GM23338 (cell line): ENCODE measurements around the gene SMOC2. TPM values are rescaled to one million over a fixed set of nuclear protein-coding genes. Genes with fewer than 3 reads are reported as not detected.

ENCODE experiments used
- ATAC-seq: fragments of 200-7000 bp; cut with Tn5 transposase; 3 replicates; pipeline ENCODE4 v1.9.1; 2020
- DNase-seq: peaks from one replicate; pipeline ENCODE4 v3.0.0-alpha.2; 2015; ENCODE audit warnings: low spot score
- H2AFZ ChIP-seq: fragments of 200-600 bp; sonication (generic); 2 replicates; pipeline ENCODE4 v1.8.0; 2016; ENCODE audit warnings: antibody characterized with exemption, mild to moderate bottlenecking, moderate library complexity
- H3F3A ChIP-seq: fragments of 200-600 bp; sonication (generic); replicated peaks from 2 replicates; pipeline ENCODE4 v1.8.0; 2017; ENCODE audit warnings: antibody characterized with exemption, mixed run types, low read depth
- H3K27ac ChIP-seq: fragments of 200-600 bp; sonication (generic); 2 replicates; pipeline ENCODE4 v1.6.1; 2016; ENCODE audit warnings: low read depth
- H3K27me3 ChIP-seq: fragments of 200-600 bp; sonication (generic); 2 replicates; pipeline ENCODE4 v1.8.0; 2016; ENCODE audit warnings: mild to moderate bottlenecking, mixed run types, moderate library complexity; ENCODE audit not compliant: insufficient read depth
- H3K36me3 ChIP-seq: fragments of 200-600 bp; sonication (generic); 2 replicates; pipeline ENCODE4 v1.8.0; 2016; ENCODE audit warnings: mild to moderate bottlenecking; ENCODE audit not compliant: insufficient read depth
- H3K4me1 ChIP-seq: fragments of 200-600 bp; sonication (generic); 2 replicates; pipeline ENCODE4 v1.8.0; 2016; ENCODE audit warnings: mild to moderate bottlenecking, moderate library complexity; ENCODE audit not compliant: insufficient read depth
- H3K4me2 ChIP-seq: fragments of 200-600 bp; sonication (generic); 2 replicates; pipeline ENCODE4 v1.7.1; 2017; ENCODE audit warnings: mixed run types
- H3K4me3 ChIP-seq: fragments of 200-600 bp; sonication (generic); 2 replicates; pipeline ENCODE4 v1.6.1; 2016; ENCODE audit warnings: mixed run types
- H3K79me2 ChIP-seq: fragments of 200-600 bp; sonication (generic); replicated peaks from 2 replicates; pipeline ENCODE4 v1.8.0; 2017; ENCODE audit warnings: mild to moderate bottlenecking; ENCODE audit not compliant: insufficient read depth
- H3K9me2 ChIP-seq: fragments of 200-600 bp; sonication (generic); 2 replicates; pipeline ENCODE4 v1.8.0; 2017; ENCODE audit not compliant: insufficient read depth
- H4K20me1 ChIP-seq: fragments of 200-600 bp; sonication (generic); replicated peaks from 2 replicates; pipeline ENCODE4 v1.8.0; 2017; ENCODE audit warnings: mild to moderate bottlenecking; ENCODE audit not compliant: insufficient read depth
- H3K27ac Mint-ChIP-seq: 2 replicates; pipeline ENCODE4 v1.8.0; 2020; ENCODE audit warnings: inconsistent platforms, mild to moderate bottlenecking, moderate library complexity, mixed read lengths
- H3K27me3 Mint-ChIP-seq: 3 replicates; pipeline ENCODE4 v1.8.0; 2022; ENCODE audit warnings: low read depth, mild to moderate bottlenecking, moderate library complexity, mixed read lengths, inconsistent platforms; ENCODE audit not compliant: insufficient read depth, poor library complexity
- H3K36me3 Mint-ChIP-seq: 3 replicates; pipeline ENCODE4 v1.8.0; 2021; ENCODE audit warnings: low read depth, mild to moderate bottlenecking, inconsistent platforms, moderate library complexity, mixed read lengths
- H3K4me1 Mint-ChIP-seq: 3 replicates; pipeline ENCODE4 v1.8.0; 2020; ENCODE audit warnings: mild to moderate bottlenecking, inconsistent platforms, mixed read lengths
- H3K4me3 Mint-ChIP-seq: 3 replicates; pipeline ENCODE4 v1.8.0; 2021; ENCODE audit warnings: moderate library complexity, mild to moderate bottlenecking, inconsistent platforms, mixed read lengths
- H3K9me3 Mint-ChIP-seq: 3 replicates; pipeline ENCODE4 v1.8.0; 2020; ENCODE audit warnings: moderate library complexity, mild to moderate bottlenecking, inconsistent platforms, mixed read lengths
- CREB1 ChIP-seq: fragments of 250-450 bp; sonication (Bioruptor Pico); IDR thresholded peaks from 2 replicates; pipeline ENCODE4 v1.5.0; 2020; ENCODE audit warnings: low read depth, mild to moderate bottlenecking, moderate library complexity
- EZH2 ChIP-seq: fragments of 200-600 bp; sonication (generic); IDR thresholded peaks from one replicate; pipeline ENCODE4 v1.8.0; 2017; ENCODE audit warnings: antibody characterized with exemption, mild to moderate bottlenecking, low read depth; ENCODE audit not compliant: unreplicated experiment
- EZH2phosphoT487 ChIP-seq: fragments of 200-600 bp; sonication (generic); IDR thresholded peaks from one replicate; pipeline ENCODE4 v1.8.1; 2018; ENCODE audit warnings: antibody characterized with exemption; ENCODE audit not compliant: unreplicated experiment
- JUNB ChIP-seq: IDR thresholded peaks from one replicate; pipeline ENCODE4 v1.6.1; 2016; ENCODE audit warnings: antibody characterized with exemption; ENCODE audit not compliant: unreplicated experiment
- NANOG ChIP-seq: IDR thresholded peaks from 2 replicates; pipeline ENCODE4 v1.6.1; 2016; ENCODE audit warnings: antibody characterized with exemption, borderline replicate concordance
- POLR2AphosphoS5 ChIP-seq: IDR thresholded peaks from 2 replicates; pipeline ENCODE4 v1.6.1; 2016; ENCODE audit warnings: antibody characterized with exemption, low read depth
- STAT1 ChIP-seq: IDR thresholded peaks from one replicate; pipeline ENCODE4 v1.6.1; 2016; ENCODE audit warnings: antibody characterized with exemption; ENCODE audit not compliant: unreplicated experiment
- ZNF114 ChIP-seq: fragments of 250-450 bp; sonication (Bioruptor Pico); IDR thresholded peaks from 2 replicates; pipeline ENCODE4 v1.5.0; 2020; ENCODE audit warnings: mild to moderate bottlenecking, moderate library complexity
- ZNF331 ChIP-seq: fragments of 250-450 bp; sonication (Bioruptor Pico); IDR thresholded peaks from 2 replicates; pipeline ENCODE4 v1.5.0; 2020; ENCODE audit warnings: low read depth, mild to moderate bottlenecking, moderate library complexity
- polyA plus RNA-seq: library from polyadenylated mRNA; unstranded; fragments of >200 nt; fragmentation: Nextera tagmentation; extraction: Ambion mirVana; gene quantifications from 2 replicates; pipeline ENCODE4 v1.2.1, GENCODE V29; 2016
- total RNA-seq: library from RNA; depleted of rRNA; stranded (reverse); fragments of >200 nt; shearing (Covaris generic); gene quantifications from 2 replicates; pipeline ENCODE4 v1.2.3, GENCODE V29; 2014
- TF ChIP-seq, protein P1 (sequence below): IDR thresholded peaks from 2 replicates; pipeline ENCODE4 v1.6.1; 2016; ENCODE audit warnings: antibody characterized with exemption
- TF ChIP-seq, protein P2 (sequence below), 2 experiments: fragments of 200-600 bp in 1 of 2; sonication (generic) in 1 of 2; conservative IDR thresholded peaks; 2 replicates each; pipeline versions ENCODE4 v1.5.1 to v1.6.1; 2016 to 2017; ENCODE audit warnings: antibody characterized with exemption in 2 of 2, low read depth in 2 of 2, mild to moderate bottlenecking in 2 of 2, moderate library complexity in 1 of 2
- TF ChIP-seq, protein P3 (sequence below): fragments of 250-450 bp; sonication (Bioruptor Pico); IDR thresholded peaks from 2 replicates; pipeline ENCODE4 v1.5.0; 2020; ENCODE audit warnings: mild to moderate bottlenecking, moderate library complexity
- TF ChIP-seq, protein P4 (sequence below): IDR thresholded peaks from one replicate; pipeline ENCODE4 v1.6.1; 2018; ENCODE audit warnings: antibody characterized with exemption; ENCODE audit not compliant: unreplicated experiment

The SMOC2 gene
- total and polyA plus RNA-seq, 2 experiments from 2014 or later = 4.3 to 6.5 TPM

DNA sequence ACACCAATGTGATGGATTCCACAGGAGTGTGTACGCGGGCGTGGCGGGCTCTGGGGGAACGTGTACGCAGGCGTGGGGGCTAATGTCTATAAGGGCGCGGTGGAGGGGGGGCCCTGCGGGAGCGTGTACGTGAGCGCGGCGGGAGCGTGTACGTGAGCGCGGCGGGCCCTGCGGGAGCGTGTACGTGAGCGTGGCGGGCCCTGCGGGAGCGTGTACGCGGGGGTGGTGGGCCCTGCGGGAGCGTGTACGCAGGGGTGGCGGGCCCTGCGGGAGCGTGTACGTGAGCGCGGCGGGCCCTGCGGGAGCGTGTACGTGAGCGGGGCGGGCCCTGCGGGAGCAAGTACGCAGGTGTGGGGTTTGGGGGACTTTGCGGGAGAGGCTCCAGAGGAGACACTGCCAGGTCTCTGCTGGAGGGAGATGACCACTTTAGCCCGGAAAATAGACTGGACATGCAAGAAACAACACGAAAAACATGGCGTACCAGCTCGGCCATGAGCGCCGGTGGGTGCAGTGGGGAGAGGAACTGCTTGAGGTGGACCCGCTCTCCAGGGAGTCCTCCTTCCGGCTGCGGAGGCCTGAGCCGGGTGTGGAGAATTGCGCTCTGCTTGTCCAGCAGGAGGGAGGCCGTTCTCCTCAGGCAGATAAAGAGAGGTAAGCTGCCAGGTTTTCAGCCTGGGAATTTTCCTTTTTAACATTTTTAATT is 27.8 kb upstream of the SMOC2 start:
- no peaks in the 10 kb centered on the region for H3K9me3 Mint-ChIP-seq
- Histone ChIP-seq H3K79me2 (no peaks in the 10 kb centered on the region), H3K4me2 (no peak overlapping the region), H3K4me1 (no peaks in the 10 kb centered on the region), H3K27me3 (no peaks in the 10 kb centered on the region), H3F3A (no peaks in the 10 kb centered on the region), H3K4me3 (no peak overlapping the region), H4K20me1 (no peaks in the 10 kb centered on the region), H3K36me3 (no peaks in the 10 kb centered on the region), H3K9me2 (no peaks in the 10 kb centered on the region), H3K27ac (no peak overlapping the region), H2AFZ (no peak overlapping the region)
- no peak for TF ChIP-seq ZNF331 (CRISPR knock-in tag)
- TF ChIP-seq EZH2 = no peak
- TF ChIP-seq, protein P1, sequence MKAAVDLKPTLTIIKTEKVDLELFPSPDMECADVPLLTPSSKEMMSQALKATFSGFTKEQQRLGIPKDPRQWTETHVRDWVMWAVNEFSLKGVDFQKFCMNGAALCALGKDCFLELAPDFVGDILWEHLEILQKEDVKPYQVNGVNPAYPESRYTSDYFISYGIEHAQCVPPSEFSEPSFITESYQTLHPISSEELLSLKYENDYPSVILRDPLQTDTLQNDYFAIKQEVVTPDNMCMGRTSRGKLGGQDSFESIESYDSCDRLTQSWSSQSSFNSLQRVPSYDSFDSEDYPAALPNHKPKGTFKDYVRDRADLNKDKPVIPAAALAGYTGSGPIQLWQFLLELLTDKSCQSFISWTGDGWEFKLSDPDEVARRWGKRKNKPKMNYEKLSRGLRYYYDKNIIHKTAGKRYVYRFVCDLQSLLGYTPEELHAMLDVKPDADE = no peak
- TF ChIP-seq, protein P2, sequence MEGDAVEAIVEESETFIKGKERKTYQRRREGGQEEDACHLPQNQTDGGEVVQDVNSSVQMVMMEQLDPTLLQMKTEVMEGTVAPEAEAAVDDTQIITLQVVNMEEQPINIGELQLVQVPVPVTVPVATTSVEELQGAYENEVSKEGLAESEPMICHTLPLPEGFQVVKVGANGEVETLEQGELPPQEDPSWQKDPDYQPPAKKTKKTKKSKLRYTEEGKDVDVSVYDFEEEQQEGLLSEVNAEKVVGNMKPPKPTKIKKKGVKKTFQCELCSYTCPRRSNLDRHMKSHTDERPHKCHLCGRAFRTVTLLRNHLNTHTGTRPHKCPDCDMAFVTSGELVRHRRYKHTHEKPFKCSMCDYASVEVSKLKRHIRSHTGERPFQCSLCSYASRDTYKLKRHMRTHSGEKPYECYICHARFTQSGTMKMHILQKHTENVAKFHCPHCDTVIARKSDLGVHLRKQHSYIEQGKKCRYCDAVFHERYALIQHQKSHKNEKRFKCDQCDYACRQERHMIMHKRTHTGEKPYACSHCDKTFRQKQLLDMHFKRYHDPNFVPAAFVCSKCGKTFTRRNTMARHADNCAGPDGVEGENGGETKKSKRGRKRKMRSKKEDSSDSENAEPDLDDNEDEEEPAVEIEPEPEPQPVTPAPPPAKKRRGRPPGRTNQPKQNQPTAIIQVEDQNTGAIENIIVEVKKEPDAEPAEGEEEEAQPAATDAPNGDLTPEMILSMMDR (conservative IDR thresholded peaks at IDR 0.05; ENCODE audit: low read depth in 2 of 2) = no peak
- TF ChIP-seq STAT1 = no peak
- TF ChIP-seq POLR2AphosphoS5 = no peak
- TF ChIP-seq EZH2phosphoT487 = no peak
- TF ChIP-seq CREB1 (CRISPR knock-in tag) = no peak
- TF ChIP-seq, protein P3, sequence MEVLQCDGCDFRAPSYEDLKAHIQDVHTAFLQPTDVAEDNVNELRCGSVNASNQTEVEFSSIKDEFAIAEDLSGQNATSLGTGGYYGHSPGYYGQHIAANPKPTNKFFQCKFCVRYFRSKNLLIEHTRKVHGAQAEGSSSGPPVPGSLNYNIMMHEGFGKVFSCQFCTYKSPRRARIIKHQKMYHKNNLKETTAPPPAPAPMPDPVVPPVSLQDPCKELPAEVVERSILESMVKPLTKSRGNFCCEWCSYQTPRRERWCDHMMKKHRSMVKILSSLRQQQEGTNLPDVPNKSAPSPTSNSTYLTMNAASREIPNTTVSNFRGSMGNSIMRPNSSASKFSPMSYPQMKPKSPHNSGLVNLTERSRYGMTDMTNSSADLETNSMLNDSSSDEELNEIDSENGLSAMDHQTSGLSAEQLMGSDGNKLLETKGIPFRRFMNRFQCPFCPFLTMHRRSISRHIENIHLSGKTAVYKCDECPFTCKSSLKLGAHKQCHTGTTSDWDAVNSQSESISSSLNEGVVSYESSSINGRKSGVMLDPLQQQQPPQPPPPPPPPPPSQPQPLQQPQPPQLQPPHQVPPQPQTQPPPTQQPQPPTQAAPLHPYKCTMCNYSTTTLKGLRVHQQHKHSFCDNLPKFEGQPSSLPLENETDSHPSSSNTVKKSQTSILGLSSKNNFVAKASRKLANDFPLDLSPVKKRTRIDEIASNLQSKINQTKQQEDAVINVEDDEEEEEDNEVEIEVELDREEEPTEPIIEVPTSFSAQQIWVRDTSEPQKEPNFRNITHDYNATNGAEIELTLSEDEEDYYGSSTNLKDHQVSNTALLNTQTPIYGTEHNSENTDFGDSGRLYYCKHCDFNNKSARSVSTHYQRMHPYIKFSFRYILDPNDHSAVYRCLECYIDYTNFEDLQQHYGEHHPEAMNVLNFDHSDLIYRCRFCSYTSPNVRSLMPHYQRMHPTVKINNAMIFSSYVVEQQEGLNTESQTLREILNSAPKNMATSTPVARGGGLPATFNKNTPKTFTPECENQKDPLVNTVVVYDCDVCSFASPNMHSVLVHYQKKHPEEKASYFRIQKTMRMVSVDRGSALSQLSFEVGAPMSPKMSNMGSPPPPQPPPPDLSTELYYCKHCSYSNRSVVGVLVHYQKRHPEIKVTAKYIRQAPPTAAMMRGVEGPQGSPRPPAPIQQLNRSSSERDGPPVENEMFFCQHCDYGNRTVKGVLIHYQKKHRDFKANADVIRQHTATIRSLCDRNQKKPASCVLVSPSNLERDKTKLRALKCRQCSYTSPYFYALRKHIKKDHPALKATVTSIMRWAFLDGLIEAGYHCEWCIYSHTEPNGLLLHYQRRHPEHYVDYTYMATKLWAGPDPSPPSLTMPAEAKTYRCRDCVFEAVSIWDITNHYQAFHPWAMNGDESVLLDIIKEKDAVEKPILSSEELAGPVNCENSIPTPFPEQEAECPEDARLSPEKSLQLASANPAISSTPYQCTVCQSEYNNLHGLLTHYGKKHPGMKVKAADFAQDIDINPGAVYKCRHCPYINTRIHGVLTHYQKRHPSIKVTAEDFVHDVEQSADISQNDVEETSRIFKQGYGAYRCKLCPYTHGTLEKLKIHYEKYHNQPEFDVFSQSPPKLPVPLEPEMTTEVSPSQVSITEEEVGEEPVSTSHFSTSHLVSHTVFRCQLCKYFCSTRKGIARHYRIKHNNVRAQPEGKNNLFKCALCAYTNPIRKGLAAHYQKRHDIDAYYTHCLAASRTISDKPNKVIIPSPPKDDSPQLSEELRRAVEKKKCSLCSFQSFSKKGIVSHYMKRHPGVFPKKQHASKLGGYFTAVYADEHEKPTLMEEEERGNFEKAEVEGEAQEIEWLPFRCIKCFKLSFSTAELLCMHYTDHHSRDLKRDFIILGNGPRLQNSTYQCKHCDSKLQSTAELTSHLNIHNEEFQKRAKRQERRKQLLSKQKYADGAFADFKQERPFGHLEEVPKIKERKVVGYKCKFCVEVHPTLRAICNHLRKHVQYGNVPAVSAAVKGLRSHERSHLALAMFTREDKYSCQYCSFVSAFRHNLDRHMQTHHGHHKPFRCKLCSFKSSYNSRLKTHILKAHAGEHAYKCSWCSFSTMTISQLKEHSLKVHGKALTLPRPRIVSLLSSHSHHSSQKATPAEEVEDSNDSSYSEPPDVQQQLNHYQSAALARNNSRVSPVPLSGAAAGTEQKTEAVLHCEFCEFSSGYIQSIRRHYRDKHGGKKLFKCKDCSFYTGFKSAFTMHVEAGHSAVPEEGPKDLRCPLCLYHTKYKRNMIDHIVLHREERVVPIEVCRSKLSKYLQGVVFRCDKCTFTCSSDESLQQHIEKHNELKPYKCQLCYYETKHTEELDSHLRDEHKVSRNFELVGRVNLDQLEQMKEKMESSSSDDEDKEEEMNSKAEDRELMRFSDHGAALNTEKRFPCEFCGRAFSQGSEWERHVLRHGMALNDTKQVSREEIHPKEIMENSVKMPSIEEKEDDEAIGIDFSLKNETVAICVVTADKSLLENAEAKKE (CRISPR knock-in tag) = no peak
- no peak for TF ChIP-seq NANOG
- TF ChIP-seq ZNF114 (CRISPR knock-in tag) = no peak
- no peak for TF ChIP-seq JUNB
- TF ChIP-seq, protein P4, sequence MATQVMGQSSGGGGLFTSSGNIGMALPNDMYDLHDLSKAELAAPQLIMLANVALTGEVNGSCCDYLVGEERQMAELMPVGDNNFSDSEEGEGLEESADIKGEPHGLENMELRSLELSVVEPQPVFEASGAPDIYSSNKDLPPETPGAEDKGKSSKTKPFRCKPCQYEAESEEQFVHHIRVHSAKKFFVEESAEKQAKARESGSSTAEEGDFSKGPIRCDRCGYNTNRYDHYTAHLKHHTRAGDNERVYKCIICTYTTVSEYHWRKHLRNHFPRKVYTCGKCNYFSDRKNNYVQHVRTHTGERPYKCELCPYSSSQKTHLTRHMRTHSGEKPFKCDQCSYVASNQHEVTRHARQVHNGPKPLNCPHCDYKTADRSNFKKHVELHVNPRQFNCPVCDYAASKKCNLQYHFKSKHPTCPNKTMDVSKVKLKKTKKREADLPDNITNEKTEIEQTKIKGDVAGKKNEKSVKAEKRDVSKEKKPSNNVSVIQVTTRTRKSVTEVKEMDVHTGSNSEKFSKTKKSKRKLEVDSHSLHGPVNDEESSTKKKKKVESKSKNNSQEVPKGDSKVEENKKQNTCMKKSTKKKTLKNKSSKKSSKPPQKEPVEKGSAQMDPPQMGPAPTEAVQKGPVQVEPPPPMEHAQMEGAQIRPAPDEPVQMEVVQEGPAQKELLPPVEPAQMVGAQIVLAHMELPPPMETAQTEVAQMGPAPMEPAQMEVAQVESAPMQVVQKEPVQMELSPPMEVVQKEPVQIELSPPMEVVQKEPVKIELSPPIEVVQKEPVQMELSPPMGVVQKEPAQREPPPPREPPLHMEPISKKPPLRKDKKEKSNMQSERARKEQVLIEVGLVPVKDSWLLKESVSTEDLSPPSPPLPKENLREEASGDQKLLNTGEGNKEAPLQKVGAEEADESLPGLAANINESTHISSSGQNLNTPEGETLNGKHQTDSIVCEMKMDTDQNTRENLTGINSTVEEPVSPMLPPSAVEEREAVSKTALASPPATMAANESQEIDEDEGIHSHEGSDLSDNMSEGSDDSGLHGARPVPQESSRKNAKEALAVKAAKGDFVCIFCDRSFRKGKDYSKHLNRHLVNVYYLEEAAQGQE = no peak
- H3K27me3 Mint-ChIP-seq = peaks cover 5% of the 10 kb centered on the region
- H3K27ac Mint-ChIP-seq = no peak overlapping the region
- ATAC-seq (no peak), DNase-seq (no peak)
- H3K4me3 Mint-ChIP-seq = no peak overlapping the region
- peaks cover 10% of the 10 kb centered on the region for H3K4me1 Mint-ChIP-seq
- no peaks in the 10 kb centered on the region for H3K36me3 Mint-ChIP-seq
